HCT116 (cell line): Measurements from ENCODE around the gene TMEM154. TPM values are rescaled to one million over a fixed set of nuclear protein-coding genes. Genes with fewer than 3 reads are reported as not detected.

Experiments used
- ZBTB33 ChIP-seq: IDR thresholded peaks from 2 replicates; pipeline ENCODE4 v1.6.1; 2011; ENCODE audit warnings: mild to moderate bottlenecking, low read length, moderate library complexity; ENCODE audit not compliant: insufficient replicate concordance; ENCODE audit errors: extremely low read depth
- total RNA-seq: library from RNA; stranded (reverse); gene quantifications from one replicate; pipeline ENCODE4 v1.2.1, GENCODE V29; 2021; ENCODE audit not compliant: unreplicated experiment

TMEM154 gene
- total RNA-seq, 1 experiment from 2014 or later, result 2.4 TPM

- no peak for TF ChIP-seq ZBTB33
Measured at GRCh38 chr4:152571296-152571695, 108.5 kb downstream of the TMEM154 start (continued).

Other genes starting within 250 kb of the TMEM154 start
- 23.0 TPM for gene FBXW7, start 143.9 kb downstream of the TMEM154 start, total RNA-seq
- gene TIGD4, start 99.7 kb upstream of the TMEM154 start, total RNA-seq, result 0.42 TPM
- 32.7 TPM for gene ARFIP1, start 100.0 kb upstream of the TMEM154 start, total RNA-seq